HG02571 (cell line): ENCODE data around the gene EIF3C.
"Not testable (repeated sequence)": the region's sequence is repeated elsewhere in the genome, so short reads cannot be mapped to it uniquely, and the experiment has no call there.

Experiments used
- ATAC-seq: cut with Tn5 transposase; IDR thresholded peaks from one replicate; pipeline ENCODE4 v1.9.1; 2021; ENCODE audit warnings: mild to moderate bottlenecking, moderate library complexity; ENCODE audit not compliant: unreplicated experiment

EIF3C gene, protein sequence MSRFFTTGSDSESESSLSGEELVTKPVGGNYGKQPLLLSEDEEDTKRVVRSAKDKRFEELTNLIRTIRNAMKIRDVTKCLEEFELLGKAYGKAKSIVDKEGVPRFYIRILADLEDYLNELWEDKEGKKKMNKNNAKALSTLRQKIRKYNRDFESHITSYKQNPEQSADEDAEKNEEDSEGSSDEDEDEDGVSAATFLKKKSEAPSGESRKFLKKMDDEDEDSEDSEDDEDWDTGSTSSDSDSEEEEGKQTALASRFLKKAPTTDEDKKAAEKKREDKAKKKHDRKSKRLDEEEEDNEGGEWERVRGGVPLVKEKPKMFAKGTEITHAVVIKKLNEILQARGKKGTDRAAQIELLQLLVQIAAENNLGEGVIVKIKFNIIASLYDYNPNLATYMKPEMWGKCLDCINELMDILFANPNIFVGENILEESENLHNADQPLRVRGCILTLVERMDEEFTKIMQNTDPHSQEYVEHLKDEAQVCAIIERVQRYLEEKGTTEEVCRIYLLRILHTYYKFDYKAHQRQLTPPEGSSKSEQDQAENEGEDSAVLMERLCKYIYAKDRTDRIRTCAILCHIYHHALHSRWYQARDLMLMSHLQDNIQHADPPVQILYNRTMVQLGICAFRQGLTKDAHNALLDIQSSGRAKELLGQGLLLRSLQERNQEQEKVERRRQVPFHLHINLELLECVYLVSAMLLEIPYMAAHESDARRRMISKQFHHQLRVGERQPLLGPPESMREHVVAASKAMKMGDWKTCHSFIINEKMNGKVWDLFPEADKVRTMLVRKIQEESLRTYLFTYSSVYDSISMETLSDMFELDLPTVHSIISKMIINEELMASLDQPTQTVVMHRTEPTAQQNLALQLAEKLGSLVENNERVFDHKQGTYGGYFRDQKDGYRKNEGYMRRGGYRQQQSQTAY

DNA sequence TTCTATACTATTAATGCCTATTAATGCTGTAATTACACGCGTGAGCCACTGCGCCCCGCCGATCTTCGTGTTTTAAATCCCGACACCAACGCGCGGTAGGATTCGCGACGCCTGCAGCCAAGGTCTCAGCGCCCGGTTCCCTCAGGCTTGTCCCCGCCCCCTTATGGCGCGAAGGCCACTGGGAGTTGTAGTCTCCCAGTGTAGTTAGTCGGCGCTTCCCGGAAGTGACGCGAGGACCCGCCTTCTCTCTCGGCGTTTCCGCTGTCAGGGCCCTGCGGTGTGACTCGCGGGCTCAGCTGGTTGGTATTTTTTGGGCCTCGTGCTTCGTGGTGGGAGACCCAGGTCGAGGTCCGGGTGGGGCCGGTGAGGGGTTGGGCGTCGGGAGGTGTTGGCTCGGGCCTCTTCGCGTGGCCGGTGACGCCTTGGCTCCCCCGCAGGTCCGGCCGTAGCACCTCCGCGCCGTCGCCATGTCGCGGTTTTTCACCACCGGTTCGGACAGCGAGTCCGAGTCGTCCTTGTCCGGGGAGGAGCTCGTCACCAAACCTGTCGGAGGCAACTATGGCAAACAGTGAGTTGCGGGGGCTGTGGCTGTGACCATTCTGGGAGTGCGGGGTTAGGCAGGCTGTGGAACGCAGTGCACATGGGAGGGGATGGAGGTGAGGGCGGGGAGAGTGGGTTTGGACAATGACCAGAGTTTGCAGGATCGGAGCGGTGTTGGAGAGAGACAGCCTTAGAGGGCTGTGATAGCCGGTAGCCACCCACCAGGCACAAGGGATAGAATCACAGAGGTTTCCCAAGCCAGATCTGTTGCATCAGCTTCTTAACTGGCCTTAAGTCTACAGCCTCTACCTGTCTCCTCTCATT lies at the start of gene EIF3C:
Gene EIF3C (plus strand): TSS at position 245 of the 864 bp plus-strand sequence. CDS start 223 bp downstream, at position 468.
- peak; percentile 96 for ATAC-seq

DNA sequence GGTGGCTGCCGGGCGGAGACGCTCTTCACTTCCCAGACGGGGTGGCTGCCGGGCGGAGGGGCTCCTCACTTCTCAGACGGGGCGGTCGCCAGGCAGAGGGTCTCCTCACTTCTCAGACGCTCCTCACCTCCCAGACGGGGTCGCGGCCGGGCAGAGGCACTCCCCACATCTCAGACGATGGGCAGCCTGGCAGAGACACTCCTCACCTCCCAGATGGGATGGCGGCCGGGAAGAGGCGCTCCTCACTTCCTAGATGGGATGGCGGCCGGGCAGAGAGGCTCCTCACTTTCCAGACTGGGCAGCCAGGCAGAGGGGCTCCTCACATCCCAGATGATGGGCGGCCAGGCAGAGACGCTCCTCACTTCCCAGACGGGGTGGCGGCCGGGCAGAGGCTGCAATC lies 45.0 kb upstream of the EIF3C start:
- not testable (repeated sequence) for ATAC-seq

DNA sequence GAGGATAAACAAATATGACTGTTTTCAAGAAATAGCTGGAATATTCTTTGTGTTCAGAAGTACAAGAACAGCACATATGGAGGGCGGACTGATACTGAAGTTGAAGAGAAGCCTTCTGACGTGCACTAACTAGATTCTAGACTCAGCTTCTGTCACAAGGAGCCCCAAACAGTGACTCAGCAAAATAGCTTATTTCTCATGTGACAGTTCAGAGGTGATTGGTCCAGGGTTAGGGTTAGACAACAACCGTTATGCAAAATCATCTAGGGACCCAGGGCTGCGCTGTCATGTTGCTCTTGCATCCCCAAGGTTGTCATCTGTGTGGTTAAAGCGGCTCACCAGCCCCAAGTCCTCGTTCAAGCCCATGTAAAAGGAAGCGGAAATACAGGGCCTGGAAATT lies 43.8 kb upstream of the EIF3C start:
- ATAC-seq = not testable (repeated sequence)

DNA sequence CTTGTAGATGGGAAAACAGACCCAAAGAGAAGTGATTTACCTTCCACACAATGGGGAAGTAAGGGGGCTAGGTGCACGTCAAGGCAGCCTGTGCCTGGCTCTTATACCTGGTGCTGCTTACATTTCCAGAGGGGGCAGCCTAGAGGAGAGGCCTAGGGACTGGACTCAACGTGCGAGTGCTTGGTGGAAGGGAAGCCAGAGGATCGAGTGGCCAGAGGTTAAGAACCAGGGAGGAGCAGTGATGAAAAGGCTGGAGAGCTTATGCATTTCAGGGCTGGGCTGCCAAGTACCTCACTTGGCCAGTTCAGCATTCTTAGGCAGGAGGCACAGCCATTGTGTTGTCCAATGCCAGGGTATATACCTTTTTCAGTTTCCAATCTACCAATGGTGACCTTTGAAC lies 43.1 kb upstream of the EIF3C start:
- not testable (repeated sequence) for ATAC-seq

DNA sequence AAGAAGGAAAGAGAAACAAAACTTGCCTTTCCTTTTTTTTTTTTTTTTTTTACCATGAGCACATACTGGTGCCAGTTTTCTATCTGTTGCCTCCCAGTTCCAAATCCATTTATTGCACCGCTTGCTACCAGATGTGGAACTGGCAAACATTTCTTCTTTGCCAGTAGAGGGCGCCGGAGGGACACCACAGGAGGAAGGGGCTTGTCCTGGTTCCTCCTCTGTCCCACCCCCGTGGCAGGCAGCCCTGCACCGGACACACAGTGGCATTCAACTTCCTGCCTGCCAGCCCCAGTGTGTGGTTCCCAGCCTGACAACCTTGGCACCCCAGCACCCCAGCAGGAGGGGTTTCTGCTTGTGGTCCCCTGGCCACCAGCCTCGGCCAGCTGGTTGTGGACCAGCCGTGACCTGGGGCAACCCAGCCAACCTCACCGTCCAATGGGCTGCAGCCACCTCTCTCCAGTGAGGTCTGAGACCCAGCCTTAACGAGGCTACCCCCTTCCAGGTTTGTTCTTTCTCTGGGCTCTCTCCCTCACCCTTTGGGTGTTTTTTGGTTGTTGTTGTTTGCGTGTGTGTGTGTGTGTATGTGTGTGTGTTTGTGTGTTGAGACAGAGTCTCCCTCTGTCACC lies 22.8 kb upstream of the EIF3C start:
- not testable (repeated sequence) for ATAC-seq

DNA sequence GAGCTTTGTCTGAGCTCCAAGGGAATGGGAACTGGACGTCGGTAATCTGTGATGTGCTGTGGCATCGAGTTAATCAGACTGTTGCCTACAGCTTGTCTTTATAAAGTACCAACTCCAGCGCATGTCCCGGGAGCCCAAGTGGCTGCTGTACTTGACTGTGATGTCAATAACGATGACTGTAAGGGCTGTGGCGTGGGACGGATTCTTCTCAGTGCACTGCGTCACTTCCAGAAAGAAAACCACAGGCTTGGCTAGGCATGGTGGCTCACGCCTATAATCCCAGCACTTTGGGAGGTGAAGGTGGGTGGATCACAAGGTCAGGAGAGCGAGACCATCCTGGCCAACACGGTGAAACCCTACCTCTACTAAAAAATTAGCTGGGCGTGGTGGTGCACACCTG lies 21.8 kb upstream of the EIF3C start:
- not testable (repeated sequence) for ATAC-seq

DNA sequence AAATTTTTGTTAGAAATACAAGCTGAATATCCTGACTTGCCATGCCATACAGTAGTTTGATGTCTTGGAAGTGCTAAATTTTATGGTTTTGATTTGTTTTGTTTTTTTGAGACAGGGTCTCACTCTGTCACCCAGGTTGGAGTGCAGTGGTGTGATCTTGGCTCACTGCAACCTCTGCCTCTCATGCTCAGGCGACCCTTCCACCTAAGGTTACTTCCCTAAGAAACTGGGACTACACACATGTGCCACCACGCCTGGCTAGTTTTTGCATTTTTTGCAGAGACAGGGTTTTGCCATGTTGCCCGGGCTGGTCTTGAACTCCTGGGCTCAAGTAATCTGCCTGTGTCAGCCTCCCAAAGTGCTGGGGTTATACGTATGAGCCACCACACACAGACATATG lies 19.5 kb upstream of the EIF3C start:
- ATAC-seq = not testable (repeated sequence)

DNA sequence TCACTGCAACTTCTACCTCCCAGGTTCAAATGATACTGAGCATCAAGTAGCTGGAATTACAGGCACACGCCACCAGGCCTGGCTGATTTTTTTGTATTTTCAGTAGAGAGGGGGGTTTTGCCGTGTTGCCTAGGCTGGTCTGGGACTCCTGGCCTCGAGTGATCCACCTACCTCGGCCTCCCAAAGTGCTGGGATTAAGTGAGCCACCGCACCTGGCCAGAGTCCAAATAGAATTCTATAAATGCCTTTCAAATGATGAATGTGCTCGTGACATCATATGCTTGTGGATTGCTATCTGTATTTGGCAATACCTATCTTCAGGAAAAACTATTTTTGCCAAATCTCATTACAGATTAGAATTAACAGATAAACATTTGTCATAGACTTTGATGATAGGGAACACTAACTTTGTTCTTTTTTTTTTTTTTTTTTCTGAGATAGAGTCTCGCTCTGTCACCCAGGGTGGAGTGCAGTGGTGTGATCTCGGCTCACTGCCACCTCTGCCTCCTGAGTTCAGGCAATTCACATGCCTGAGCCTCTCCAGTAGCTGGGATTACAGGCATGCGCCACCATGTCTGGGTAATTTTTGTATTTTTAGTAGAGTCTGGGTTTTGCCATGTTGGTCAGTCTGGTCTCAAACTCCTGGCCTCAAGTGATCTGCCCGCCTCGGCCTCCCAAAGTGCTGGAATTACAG lies 17.9 kb upstream of the EIF3C start:
- ATAC-seq = not testable (repeated sequence)

DNA sequence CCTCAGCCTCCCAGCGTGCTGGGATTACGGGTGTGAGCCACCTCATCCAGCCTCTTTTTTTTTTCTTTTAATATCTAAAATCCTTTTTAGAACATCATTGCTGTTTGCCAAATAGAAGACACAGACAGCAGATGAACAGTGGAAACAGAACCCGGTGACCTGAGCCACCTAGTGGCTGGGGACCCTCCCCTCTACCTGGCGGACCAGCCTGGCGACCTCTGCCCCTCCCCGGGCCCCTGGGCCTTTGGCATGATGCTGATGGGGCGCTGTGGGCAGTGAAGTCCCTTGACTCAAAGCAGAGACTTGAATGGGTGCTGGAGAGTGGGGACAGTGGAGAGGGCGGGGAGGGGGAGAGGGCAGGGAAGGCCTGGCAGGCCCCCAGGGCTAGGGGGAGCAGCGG lies 11.5 kb upstream of the EIF3C start:
- not testable (repeated sequence) for ATAC-seq

DNA sequence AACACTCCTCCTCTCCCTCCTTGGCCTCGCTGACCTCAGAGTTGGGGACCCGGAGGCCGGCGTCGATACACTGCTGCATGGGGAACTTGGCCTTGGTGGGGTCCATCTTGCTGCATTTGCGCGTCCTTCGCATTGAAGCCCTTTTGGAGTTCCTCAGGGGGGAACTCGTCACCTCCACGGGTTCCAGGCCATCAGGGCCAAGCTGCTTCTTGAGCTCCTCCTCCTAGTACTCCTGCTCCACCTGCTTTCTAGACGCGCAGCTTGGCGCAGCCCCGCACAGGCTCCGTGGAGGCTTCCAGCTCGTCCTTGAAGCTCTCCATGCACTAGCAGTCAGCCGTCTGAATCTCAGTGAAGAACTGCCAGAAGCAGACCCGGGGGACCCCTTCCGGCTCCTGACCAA lies 10.9 kb upstream of the EIF3C start:
- ATAC-seq = not testable (repeated sequence)

DNA sequence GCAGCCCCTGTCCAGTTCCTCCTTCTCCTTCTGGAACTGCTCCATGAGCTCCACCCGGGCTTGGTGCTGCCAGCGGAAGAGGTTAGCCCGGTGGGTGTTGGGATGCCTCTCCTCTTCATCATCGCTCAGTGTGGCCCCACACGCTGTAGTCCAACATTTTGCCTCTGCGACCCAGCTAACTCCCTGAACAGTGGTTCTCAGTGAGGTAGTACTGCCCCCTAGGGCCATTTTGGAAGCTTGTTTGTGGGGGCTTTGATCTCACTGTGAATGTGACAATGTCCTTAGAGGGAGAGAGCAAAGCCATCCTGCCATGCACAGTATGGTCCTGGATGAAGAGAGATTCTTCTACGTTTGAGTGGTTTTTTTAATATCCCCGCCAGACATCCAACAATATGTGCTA lies 9.9 kb upstream of the EIF3C start:
- not testable (repeated sequence) for ATAC-seq

DNA sequence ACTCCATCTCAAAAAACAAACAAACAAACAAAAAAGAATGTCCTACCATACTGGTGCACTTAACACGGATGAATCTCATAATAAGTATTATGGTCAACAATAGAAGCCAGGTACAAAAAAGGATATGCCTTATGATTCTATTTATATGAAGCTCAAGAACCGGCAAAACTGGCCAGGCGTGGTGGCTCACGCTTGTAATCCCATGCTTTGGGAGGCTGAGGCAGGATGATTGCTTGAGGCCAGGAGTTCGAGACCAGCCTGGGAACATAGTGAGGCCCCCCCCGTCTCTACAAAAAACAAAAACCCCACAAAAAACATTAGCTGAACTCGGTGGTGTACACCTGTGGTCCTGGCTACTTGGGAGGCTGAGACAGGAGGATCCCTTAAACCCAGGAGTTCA lies 7.0 kb upstream of the EIF3C start:
- ATAC-seq = not testable (repeated sequence)

DNA sequence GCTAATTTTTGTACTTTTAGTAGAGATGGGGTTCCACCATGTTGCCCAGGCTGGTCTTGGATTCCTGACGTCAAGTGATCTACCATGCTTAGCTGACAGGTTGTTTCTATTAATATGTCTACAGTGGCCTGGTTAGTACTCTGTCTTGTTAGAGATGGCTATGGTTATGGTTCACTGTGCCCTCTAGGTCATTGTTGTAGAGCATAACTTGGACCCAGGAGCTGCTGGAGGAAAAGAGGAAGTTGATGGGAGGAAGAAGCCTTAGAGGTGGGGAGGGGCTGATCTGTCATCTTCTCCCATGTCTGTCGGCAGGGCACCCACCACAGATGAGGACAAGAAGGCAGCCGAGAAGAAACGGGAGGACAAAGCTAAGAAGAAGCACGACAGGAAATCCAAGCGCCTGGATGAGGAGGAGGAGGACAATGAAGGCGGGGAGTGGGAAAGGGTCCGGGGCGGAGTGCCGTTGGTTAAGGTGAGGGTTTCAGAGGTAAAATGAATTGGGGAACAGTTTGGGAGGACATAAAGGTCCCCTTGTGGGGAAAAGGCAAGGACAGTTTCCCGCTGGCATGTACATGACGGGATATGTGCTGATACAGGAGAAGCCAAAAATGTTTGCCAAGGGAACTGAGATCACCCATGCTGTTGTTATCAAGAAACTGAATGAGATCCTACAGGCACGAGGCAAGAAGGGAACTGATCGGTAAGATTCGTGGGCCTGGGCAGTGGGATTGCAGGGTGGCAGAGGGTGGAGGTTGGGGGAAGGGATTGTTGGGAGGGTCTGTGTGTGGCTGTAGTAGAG lies 11.8 kb downstream of the EIF3C start:
- not testable (repeated sequence) for ATAC-seq

DNA sequence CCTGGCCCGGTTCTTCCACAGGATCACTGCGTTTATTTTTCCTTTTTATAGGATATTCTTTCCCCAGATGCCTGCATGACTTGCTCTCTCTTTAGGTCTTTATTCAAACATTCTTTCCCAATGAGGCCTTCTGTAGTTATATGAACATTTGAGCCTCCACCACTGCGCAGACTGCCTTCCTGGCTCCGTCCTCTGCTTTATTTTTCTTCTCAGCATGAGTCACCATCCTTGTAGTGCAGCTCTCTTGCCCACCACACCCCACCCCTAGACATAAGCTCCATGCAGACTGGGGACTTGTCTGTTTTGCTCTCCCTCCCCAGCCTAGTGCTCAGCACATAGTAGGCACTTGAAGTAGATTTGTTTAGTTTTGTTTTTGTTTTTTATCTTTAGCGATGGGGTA lies 20.0 kb downstream of the EIF3C start:
- not testable (repeated sequence) for ATAC-seq

DNA sequence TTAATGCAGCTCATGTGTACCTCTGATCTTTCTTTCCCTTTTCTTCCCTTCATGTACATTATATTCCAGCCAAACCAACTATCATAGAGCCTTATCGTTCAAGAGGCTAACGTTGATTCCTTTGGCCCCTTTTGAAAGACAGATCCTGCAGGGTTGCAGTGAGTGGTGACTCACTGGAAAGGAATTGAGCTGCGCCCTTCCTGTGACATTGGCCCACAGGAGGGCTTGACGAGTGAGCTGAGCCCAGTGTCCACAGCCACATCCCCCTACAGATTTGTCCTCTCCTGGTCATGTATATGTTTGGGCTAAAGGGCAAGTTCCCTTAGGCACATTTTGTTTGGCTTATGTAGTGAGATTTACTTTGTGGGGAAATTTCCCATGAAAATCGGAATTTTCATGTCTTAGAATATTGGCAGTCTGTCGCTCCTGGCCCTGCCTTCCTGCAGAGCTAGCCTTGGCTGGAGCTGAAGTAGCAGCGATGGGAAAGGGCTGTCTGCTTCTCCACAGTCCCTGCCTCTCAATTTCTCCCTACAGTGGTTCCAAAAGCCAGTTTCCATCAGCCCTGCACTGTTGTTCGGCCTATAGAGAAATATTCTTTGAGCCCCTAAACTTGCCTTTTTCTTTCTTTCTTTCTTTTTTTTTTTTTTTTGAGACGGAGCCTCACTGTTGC lies 21.3 kb downstream of the EIF3C start:
- not testable (repeated sequence) for ATAC-seq

DNA sequence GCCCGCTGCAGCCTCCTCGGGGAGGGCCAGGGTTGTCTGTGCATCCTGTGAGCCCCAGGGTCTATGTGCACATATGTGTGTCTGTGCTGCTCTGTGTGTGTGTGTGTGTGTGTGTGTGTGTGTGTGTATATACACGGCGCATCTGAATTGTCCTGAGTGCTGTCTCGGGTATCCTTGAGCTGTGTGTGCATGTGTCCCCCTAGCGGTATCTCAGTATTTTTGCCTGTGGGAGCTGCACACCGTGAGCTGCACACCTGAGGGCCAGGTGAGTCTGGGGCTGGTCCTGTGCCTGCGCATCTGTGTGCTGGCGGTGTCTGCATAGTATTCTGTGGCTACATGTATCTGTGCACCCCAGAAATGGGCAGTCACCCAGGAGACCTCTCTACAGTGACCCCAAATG lies 28.5 kb downstream of the EIF3C start:
- not testable (repeated sequence) for ATAC-seq

DNA sequence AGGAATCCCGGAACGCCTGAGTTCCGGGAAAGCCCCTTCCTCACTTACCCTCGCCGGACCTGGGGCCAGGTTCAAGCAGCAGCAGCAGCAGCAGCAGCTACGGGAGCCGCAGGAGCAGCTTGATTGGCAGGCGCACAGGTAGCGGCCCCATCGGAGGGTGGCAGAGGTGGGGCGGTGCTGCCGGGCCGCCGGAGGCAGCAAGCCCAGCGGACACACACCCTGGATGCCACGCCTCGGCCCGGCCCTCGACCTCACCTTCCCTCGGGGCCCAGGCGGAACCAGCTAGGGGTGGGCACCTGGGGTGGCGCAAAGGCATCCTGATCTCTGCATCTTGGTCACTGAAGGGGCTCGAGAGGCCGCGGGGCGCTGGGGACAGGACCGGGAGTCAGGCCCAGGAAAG lies 29.4 kb downstream of the EIF3C start:
- not testable (repeated sequence) for ATAC-seq

DNA sequence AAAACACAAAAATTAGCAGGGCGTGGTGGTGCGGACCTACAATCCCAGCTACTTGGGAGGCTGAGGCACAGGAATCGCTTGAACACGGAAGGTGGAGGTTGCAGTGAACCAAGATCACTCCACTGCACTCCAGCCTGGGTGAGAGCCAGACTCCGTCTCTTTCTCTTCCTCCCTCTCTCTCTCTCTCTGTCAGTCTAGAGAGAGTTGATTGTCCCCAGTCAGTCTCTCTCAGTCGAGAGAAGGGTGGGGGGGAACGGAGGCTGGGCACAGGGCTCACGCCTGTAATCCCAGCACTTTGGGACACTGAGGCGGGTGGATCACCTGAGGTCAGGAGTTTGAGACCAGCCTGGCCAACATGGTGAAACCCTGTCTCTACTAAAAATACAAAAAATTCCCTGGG lies 30.0 kb downstream of the EIF3C start:
- not testable (repeated sequence) for ATAC-seq
